T-helper 2 cell treated with Interferon-gamma antibody and Interleukin-4, amounts not matched to agents 5 μg/mL and 100 μg/mL, for 36 hours (primary cell): ENCODE results near the gene PSMB2.

Experiments
- DNase-seq: peaks from one replicate; pipeline ENCODE4 v3.0.0; 2021; ENCODE audit warnings: low spot score
- H3K27ac Mint-ChIP-seq: one replicate; pipeline ENCODE4 v1.8.0; 2021; ENCODE audit warnings: mild to moderate bottlenecking, mixed read lengths
- H3K27me3 Mint-ChIP-seq: one replicate; pipeline ENCODE4 v1.8.0; 2021; ENCODE audit warnings: low read depth, mixed read lengths
- H3K36me3 Mint-ChIP-seq: one replicate; pipeline ENCODE4 v1.8.0; 2021; ENCODE audit warnings: low read depth, mixed read lengths
- H3K4me1 Mint-ChIP-seq: one replicate; pipeline ENCODE4 v1.8.0; 2021; ENCODE audit warnings: low read depth, mixed read lengths
- H3K4me3 Mint-ChIP-seq: one replicate; pipeline ENCODE4 v1.8.0; 2022; ENCODE audit warnings: mild to moderate bottlenecking, moderate library complexity, mixed read lengths
- H3K9me3 Mint-ChIP-seq: one replicate; pipeline ENCODE4 v1.8.0; 2021; ENCODE audit warnings: mixed read lengths

PSMB2 gene

GRCh38 chr1:35568975-35569395 lies 72.3 kb downstream of the PSMB2 start:
- Mint-ChIP-seq H3K4me1 (peaks cover 6% of the 10 kb centered on the region), H3K9me3 (no peaks in the 10 kb centered on the region), H3K27me3 (peaks cover 25% of the 10 kb centered on the region), H3K36me3 (peaks cover 6% of the 10 kb centered on the region), H3K27ac (no peak overlapping the region), H3K4me3 (no peak overlapping the region)
- DNase-seq, result peak; percentile 45

- Mint-ChIP-seq H3K27me3 (peaks cover 25% of the 10 kb centered on the region), H3K4me3 (no peak overlapping the region), H3K9me3 (no peaks in the 10 kb centered on the region), H3K36me3 (peaks cover 9% of the 10 kb centered on the region), H3K4me1 (peaks cover 8% of the 10 kb centered on the region), H3K27ac (no peak overlapping the region)
- DNase-seq, result no peak
Observed at GRCh38 chr1:35567947-35568558, 73.3 kb downstream of the PSMB2 start.

- H3K27me3 Mint-ChIP-seq, result peaks cover 6% of the 10 kb centered on the region
- H3K4me3 Mint-ChIP-seq, result no peak overlapping the region
- H3K36me3 Mint-ChIP-seq, result peaks cover 13% of the 10 kb centered on the region
- peaks cover 11% of the 10 kb centered on the region for H3K4me1 Mint-ChIP-seq
- no peak overlapping the region for H3K27ac Mint-ChIP-seq
- no peak for DNase-seq
- H3K9me3 Mint-ChIP-seq, result no peaks in the 10 kb centered on the region
Observed at GRCh38 chr1:35565742-35566133, 75.6 kb downstream of the PSMB2 start.

DNA sequence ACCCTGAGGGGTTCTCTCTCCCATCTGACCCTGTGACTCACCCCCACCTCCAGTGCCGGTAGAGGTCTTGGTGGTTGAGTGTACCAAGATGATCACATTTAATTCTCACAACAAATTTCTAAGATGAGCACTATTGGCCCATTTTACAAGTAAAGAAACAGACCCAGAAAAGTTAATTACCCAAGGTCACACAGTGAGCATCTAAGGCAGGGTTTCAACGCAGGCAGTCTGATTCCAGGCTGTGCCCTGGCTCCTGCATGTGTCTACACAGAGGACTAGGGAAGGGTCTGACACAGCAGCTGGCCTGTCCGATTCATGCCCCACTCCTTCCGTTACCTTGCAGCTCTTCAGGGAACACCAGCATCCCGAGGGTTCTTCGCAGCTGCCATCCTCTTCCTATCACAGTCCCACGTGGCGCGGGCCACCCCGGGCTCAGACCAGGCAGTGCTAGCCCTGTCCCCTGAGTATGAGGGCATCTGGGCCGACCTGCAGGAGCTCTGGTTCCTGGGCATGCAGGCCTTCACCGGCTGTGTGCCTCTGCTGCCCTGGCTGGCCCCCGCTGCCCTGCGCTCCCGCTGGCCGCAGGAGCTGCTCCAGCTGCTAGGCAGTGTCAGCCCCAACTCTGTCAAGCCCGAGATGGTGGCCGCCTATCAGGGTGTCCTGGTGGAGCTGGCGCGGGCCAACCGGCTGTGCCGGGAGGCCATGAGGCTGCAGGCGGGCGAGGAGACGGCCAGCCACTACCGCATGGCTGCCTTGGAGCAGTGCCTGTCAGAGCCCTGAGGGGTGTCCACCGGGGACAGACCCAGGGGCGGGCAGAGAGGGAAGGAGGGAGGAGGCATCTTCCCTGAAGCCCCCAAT lies 76.2 kb downstream of the PSMB2 start:
- H3K9me3 Mint-ChIP-seq, result no peaks in the 10 kb centered on the region
- H3K27me3 Mint-ChIP-seq, result no peaks in the 10 kb centered on the region
- peaks cover 9% of the 10 kb centered on the region for H3K4me1 Mint-ChIP-seq
- no peak for DNase-seq
- H3K4me3 Mint-ChIP-seq, result no peak overlapping the region
- peaks cover 13% of the 10 kb centered on the region for H3K36me3 Mint-ChIP-seq
- H3K27ac Mint-ChIP-seq, result no peak overlapping the region

GRCh38 chr1:35564037-35564883 lies 77.1 kb downstream of the PSMB2 start:
- no peak overlapping the region for H3K4me3 Mint-ChIP-seq
- H3K9me3 Mint-ChIP-seq, result no peaks in the 10 kb centered on the region
- DNase-seq, result peak; percentile 66
- H3K36me3 Mint-ChIP-seq, result peaks cover 13% of the 10 kb centered on the region
- H3K27ac Mint-ChIP-seq, result no peak overlapping the region
- H3K4me1 Mint-ChIP-seq, result peaks cover 9% of the 10 kb centered on the region
- no peaks in the 10 kb centered on the region for H3K27me3 Mint-ChIP-seq

GRCh38 chr1:35563166-35563565 lies 78.2 kb downstream of the PSMB2 start:
- H3K27ac Mint-ChIP-seq, result no peak overlapping the region
- H3K4me3 Mint-ChIP-seq, result no peak overlapping the region
- DNase-seq, result no peak
- H3K36me3 Mint-ChIP-seq, result peaks cover 13% of the 10 kb centered on the region
- peaks cover under 1% of the 10 kb centered on the region for H3K27me3 Mint-ChIP-seq
- H3K9me3 Mint-ChIP-seq, result no peaks in the 10 kb centered on the region
- peaks cover 8% of the 10 kb centered on the region for H3K4me1 Mint-ChIP-seq

GRCh38 chr1:35561972-35562680 lies 79.2 kb downstream of the PSMB2 start:
- DNase-seq, result no peak
- Mint-ChIP-seq H3K4me1 (peaks cover 11% of the 10 kb centered on the region), H3K36me3 (peaks cover 16% of the 10 kb centered on the region), H3K9me3 (no peaks in the 10 kb centered on the region), H3K27me3 (peaks cover 3% of the 10 kb centered on the region), H3K4me3 (no peak overlapping the region), H3K27ac (no peak overlapping the region)

- peaks cover 3% of the 10 kb centered on the region for H3K27me3 Mint-ChIP-seq
- H3K4me3 Mint-ChIP-seq, result no peak overlapping the region
- no peak overlapping the region for H3K27ac Mint-ChIP-seq
- DNase-seq, result no peak
- H3K9me3 Mint-ChIP-seq, result no peaks in the 10 kb centered on the region
- H3K4me1 Mint-ChIP-seq, result peaks cover 15% of the 10 kb centered on the region
- peaks cover 16% of the 10 kb centered on the region for H3K36me3 Mint-ChIP-seq
Observed at GRCh38 chr1:35561297-35561971, 79.9 kb downstream of the PSMB2 start.

- H3K9me3 Mint-ChIP-seq, result no peaks in the 10 kb centered on the region
- no peak overlapping the region for H3K27ac Mint-ChIP-seq
- no peak overlapping the region for H3K4me3 Mint-ChIP-seq
- H3K27me3 Mint-ChIP-seq, result peaks cover 3% of the 10 kb centered on the region
- DNase-seq, result no peak
- H3K36me3 Mint-ChIP-seq, result peaks cover 16% of the 10 kb centered on the region
- H3K4me1 Mint-ChIP-seq, result peaks cover 24% of the 10 kb centered on the region
Observed at GRCh38 chr1:35560256-35561225, 80.8 kb downstream of the PSMB2 start.

- no peak for DNase-seq
- Mint-ChIP-seq H3K27me3 (peaks cover 3% of the 10 kb centered on the region), H3K36me3 (peaks cover 12% of the 10 kb centered on the region), H3K4me1 (peaks cover 32% of the 10 kb centered on the region), H3K4me3 (peak overlapping the region; percentile 15), H3K9me3 (no peaks in the 10 kb centered on the region), H3K27ac (peak overlapping the region; percentile 11)
Observed at GRCh38 chr1:35559317-35559944, 81.9 kb downstream of the PSMB2 start.

GRCh38 chr1:35558374-35559316 lies 82.7 kb downstream of the PSMB2 start:
- no peak for DNase-seq
- Mint-ChIP-seq H3K9me3 (no peaks in the 10 kb centered on the region), H3K27ac (peak overlapping the region; percentile 98), H3K36me3 (peaks cover 15% of the 10 kb centered on the region), H3K27me3 (peaks cover 3% of the 10 kb centered on the region), H3K4me3 (peak overlapping the region; percentile 97), H3K4me1 (peaks cover 33% of the 10 kb centered on the region)
